ENCODE measurements around the gene MAD1L1. TPM values are rescaled to one million over a fixed set of nuclear protein-coding genes. Genes with fewer than 3 reads are reported as not detected.

The MAD1L1 gene
- total RNA-seq, 1 experiment from 2014 or later = 38.5 TPM

GRCh38 chr7:2209961-2210323, 22.8 kb downstream of the MAD1L1 start:
- intact Hi-C loops (cut with micrococcal nuclease) = loop anchor here (2.0 to 10.0 kb wide), 3 partner anchors 105 to 628 kb away; no protein-coding TSS in a partner anchor
- no peaks in the 10 kb centered on the region for H3K9me3 ChIP-seq (ENCODE audit: control insufficient read depth in 1 of 2, insufficient read depth in 1 of 2, low read depth in 1 of 2, low read length in 2 of 2)
- no peaks in the 10 kb centered on the region for H3K27me3 ChIP-seq (ENCODE audit: insufficient read depth, low read length)
- H3K9me2 ChIP-seq (ENCODE audit: insufficient read depth) = no peaks in the 10 kb centered on the region
- ChIA-PET RAD21 (ENCODE audit: low non-redundant PET in 1 of 2, low total read pairs in 2 of 2, uncharacterized antibody in 2 of 2, unreplicated experiment in 2 of 2) (no interaction called here), POLR2A (no interaction called here), CTCF (interaction anchor here (1.0 to 1.3 kb wide), 2 partner anchors 111 to 654 kb away, joined by 3 to 5 read pairs; partner anchors contain the start of gene TMEM184A)
- peaks cover 4 to 31% of the 10 kb centered on the region in 2 experiments for H3K36me3 ChIP-seq (ENCODE audit: control insufficient read depth in 1 of 2, insufficient read depth in 2 of 2, low read length in 2 of 2)
- ATAC-seq (no peak), DNase-seq (ENCODE audit: low read depth, low spot score) (no peak)
- no peak overlapping the region for H2AFZ ChIP-seq (ENCODE audit: low read depth, low read length, poor library complexity, severe bottlenecking)
- 0 out of 2 replicates have a peak, but pooled peaks cover 4% of the 10 kb centered on the region for H3K79me2 ChIP-seq (ENCODE audit: insufficient read depth, low read length)
- H4K20me1 ChIP-seq (ENCODE audit: insufficient read depth) = no peaks in the 10 kb centered on the region
- no peak overlapping the region for H3K4me3 ChIP-seq (replicated peaks in 1 of 2; ENCODE audit: low read depth in 1 of 2, low read length in 2 of 2)
- TF ChIP-seq ATF3 (IDR thresholded peaks at IDR 0.05) (no peak), ELF1 (IDR thresholded peaks at IDR 0.05; ENCODE audit: borderline replicate concordance, low read depth) (no peak), REST (IDR thresholded peaks at IDR 0.05; ENCODE audit: low read depth) (no peak), CBX3 (IDR thresholded peaks at IDR 0.05; ENCODE audit: low read depth) (no peak), RAD21 (IDR thresholded peaks at IDR 0.05; ENCODE audit: low read depth) (no peak), JUND (IDR thresholded peaks at IDR 0.05) (no peak), FOSL1 (IDR thresholded peaks at IDR 0.05; ENCODE audit: low read depth) (no peak), ZNF274 (IDR thresholded peaks at IDR 0.05; ENCODE audit: low read depth, low read length) (no peak), MAX (IDR thresholded peaks at IDR 0.05) (no peak)
- no peaks in the 10 kb centered on the region for H3K4me1 ChIP-seq (ENCODE audit: control insufficient read depth in 1 of 2, insufficient read depth in 2 of 2, low read length in 2 of 2)
- H3K27ac ChIP-seq (ENCODE audit: low read depth, low read length) = no peak overlapping the region
- no peak overlapping the region for H3K9ac ChIP-seq (ENCODE audit: low read length)
- H3K4me2 ChIP-seq (ENCODE audit: low read length) = no peak overlapping the region
- no TSS peak for BruUV-seq (replicated peaks)
